HL-60 (cell line): ENCODE data around the gene PIK3R2.

Experiments
- CTCF ChIP-seq: IDR thresholded peaks from one replicate; pipeline ENCODE4 v1.5.1; 2011; ENCODE audit warnings: low read length, control low read depth, inconsistent platforms; ENCODE audit not compliant: insufficient read depth
- POLR2AphosphoS5 ChIP-seq: IDR thresholded peaks from 2 replicates; pipeline ENCODE4 v1.6.1; 2012; ENCODE audit warnings: low read depth
- REST ChIP-seq: IDR thresholded peaks from 2 replicates; pipeline ENCODE4 v1.6.1; 2012; ENCODE audit warnings: low read depth; ENCODE audit not compliant: insufficient replicate concordance

DNA sequence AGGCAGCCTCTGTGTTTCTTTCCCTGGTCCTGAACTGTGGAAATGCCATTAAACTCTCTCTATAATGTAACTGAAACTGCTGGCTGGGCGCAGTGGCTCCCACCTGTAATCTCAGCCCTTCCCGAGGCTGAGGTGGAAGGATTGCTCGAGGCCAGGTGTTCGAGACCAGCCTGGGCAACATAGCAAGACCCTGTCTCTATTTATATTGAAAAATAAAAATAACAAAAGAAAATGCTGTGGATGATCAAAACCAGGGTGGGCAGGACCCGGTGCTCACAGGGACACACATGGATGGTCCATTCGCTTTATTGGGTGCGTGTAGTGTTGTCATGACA is 43.5 kb downstream of the PIK3R2 start:
- TF ChIP-seq REST (no peak), CTCF (no peak), POLR2AphosphoS5 (no peak)
